Liver (tissue), 9 donors: Measurements from ENCODE around the gene UCP2. TPM values are rescaled to one million over a fixed set of nuclear protein-coding genes. Genes with fewer than 3 reads are reported as not detected.

Source experiments
- DNase-seq: peaks from one replicate; pipeline ENCODE4 v3.0.0-alpha.2; 2017; ENCODE audit warnings: low spot score
- H3K27ac ChIP-seq, 2 donors: one replicate each; pipeline ENCODE4 v1.7.0; 2013; ENCODE audit warnings: inconsistent platforms in 2 of 2, low read length in 2 of 2, control low read depth in 1 of 2, low read depth in 1 of 2, mild to moderate bottlenecking in 1 of 2
- H3K27me3 ChIP-seq, 4 donors: one replicate each; pipeline versions ENCODE4 v1.6.1 to v1.7.0; 2013; ENCODE audit warnings: low read length in 3 of 4, inconsistent platforms in 1 of 4, mild to moderate bottlenecking in 1 of 4, moderate library complexity in 1 of 4; ENCODE audit not compliant: control insufficient read depth in 4 of 4, insufficient read depth in 4 of 4
- H3K36me3 ChIP-seq, 4 donors: one replicate each; pipeline versions ENCODE4 v1.6.1 to v1.7.0; 2013; ENCODE audit warnings: low read length in 3 of 4, mild to moderate bottlenecking in 3 of 4, low read depth in 1 of 4, moderate library complexity in 1 of 4; ENCODE audit not compliant: control insufficient read depth in 4 of 4, insufficient read depth in 3 of 4
- H3K4me1 ChIP-seq, 4 donors: one replicate each; pipeline versions ENCODE4 v1.6.1 to v1.7.0; 2013; ENCODE audit warnings: low read length in 3 of 4, mild to moderate bottlenecking in 3 of 4, moderate library complexity in 1 of 4; ENCODE audit not compliant: control insufficient read depth in 4 of 4, insufficient read depth in 4 of 4
- H3K4me3 ChIP-seq, 3 donors: one replicate each; pipeline versions ENCODE4 v1.6.1 to v1.7.0; 2013; ENCODE audit warnings: low read length in 3 of 3, control low read depth in 1 of 3, low read depth in 1 of 3, mild to moderate bottlenecking in 1 of 3
- H3K9ac ChIP-seq, 2 donors: one replicate each; pipeline ENCODE4 v1.7.0; 2013; ENCODE audit warnings: low read length in 2 of 2, mild to moderate bottlenecking in 2 of 2, moderate library complexity in 2 of 2, control low read depth in 1 of 2, low read depth in 1 of 2
- H3K9me3 ChIP-seq, 4 donors: one replicate each; pipeline versions ENCODE4 v1.6.1 to v1.7.0; 2013; ENCODE audit warnings: low read length in 3 of 4; ENCODE audit not compliant: control insufficient read depth in 4 of 4
- CTCF ChIP-seq: fragments of 150-350 bp; IDR thresholded peaks from 2 replicates; pipeline ENCODE4 v1.5.1; 2017; ENCODE audit warnings: improper control_type of control experiment, low read depth, low read length; ENCODE audit not compliant: missing input control
- EGR1 ChIP-seq, 2 donors: IDR thresholded peaks; 2 replicates each; pipeline ENCODE4 v1.6.1; 2016 to 2018; ENCODE audit warnings: antibody characterized with exemption in 2 of 2, low read depth in 2 of 2
- FOXA2 ChIP-seq: IDR thresholded peaks from 2 replicates; pipeline ENCODE4 v1.6.1; 2016; ENCODE audit warnings: antibody characterized with exemption
- JUND ChIP-seq, 2 donors: IDR thresholded peaks; 2 replicates each; pipeline ENCODE4 v1.6.1; 2016; ENCODE audit warnings: antibody characterized with exemption in 2 of 2
- MAX ChIP-seq: IDR thresholded peaks from 2 replicates; pipeline ENCODE4 v1.6.1; 2016; ENCODE audit warnings: antibody characterized with exemption
- RAD21 ChIP-seq, 2 donors: IDR thresholded peaks; 2 replicates each; pipeline ENCODE4 v1.6.1; 2016; ENCODE audit warnings: antibody characterized with exemption in 2 of 2, mild to moderate bottlenecking in 2 of 2
- REST ChIP-seq: IDR thresholded peaks from 2 replicates; pipeline ENCODE4 v1.6.1; 2016; ENCODE audit warnings: antibody characterized with exemption, mild to moderate bottlenecking
- SP1 ChIP-seq: IDR thresholded peaks from 2 replicates; pipeline ENCODE4 v1.6.1; 2018; ENCODE audit warnings: antibody characterized with exemption, mild to moderate bottlenecking
- TAF1 ChIP-seq: conservative IDR thresholded peaks from 2 replicates; pipeline ENCODE4 v1.6.1; 2016; ENCODE audit warnings: antibody characterized with exemption, mild to moderate bottlenecking
- YY1 ChIP-seq: IDR thresholded peaks from 2 replicates; pipeline ENCODE4 v1.6.1; 2016; ENCODE audit warnings: antibody characterized with exemption, mild to moderate bottlenecking
- ZBTB33 ChIP-seq: IDR thresholded peaks from 2 replicates; pipeline ENCODE4 v1.6.1; 2016; ENCODE audit warnings: antibody characterized with exemption
- WGBS: extraction: QIAGEN DNeasy Blood & Tissue Kit; methylation state at CpG from one replicate; pipeline ENCODE4 v1.1.7; 2013; 5-methylcytosine and 5-hydroxymethylcytosine counted together
- polyA plus RNA-seq, 2 donors: library from polyadenylated mRNA; stranded (reverse) in 1 of 2; unstranded in 1 of 2; fragments of 200-250 nt in 1 of 2; fragments of >200 nt in 1 of 2; fragmentation: Nextera tagmentation in 1 of 2; extraction: Ambion mirVana in 1 of 2; gene quantifications; one replicate each; pipeline versions ENCODE4 v1.2.1 to v1.2.3, GENCODE V29; 2013 to 2015
- total RNA-seq, 2 donors: library from RNA; depleted of rRNA; stranded (reverse); fragments of >200 nt; gene quantifications; one replicate each; pipeline ENCODE4 v1.2.3, GENCODE V29; 2014
- donor health status: healthy.
- donor health status: healthy.
- donor health status: healthy.
- donor health status: healthy.
- donor health status: healthy.

Gene UCP2
- total and polyA plus RNA-seq, 4 donors, result 10.4 to 137 (median 13.6) TPM

- Histone ChIP-seq H3K9me3 (no peaks in the 10 kb centered on the region), H3K4me3 (no peak overlapping the region), H3K27ac (no peak overlapping the region), H3K27me3 (no peaks in the 10 kb centered on the region), H3K9ac (no peak overlapping the region), H3K4me1 (no peaks in the 10 kb centered on the region), H3K36me3 (no peaks in the 10 kb centered on the region)
- TF ChIP-seq ZBTB33, result no peak
- TF ChIP-seq FOXA2, result no peak
- no peak for TF ChIP-seq MAX
- no peak for TF ChIP-seq SP1
- no peak for TF ChIP-seq TAF1
- no peak for DNase-seq
- WGBS, result 81% methylated on average over 6 of the region's 6 CpGs
These were observed 38.6 kb downstream of the UCP2 start for GRCh38 chr11:73944085-73944484.

- no peak for DNase-seq
These were observed 40.6 kb downstream of the UCP2 start for GRCh38 chr11:73942010-73942409.

GRCh38 chr11:73940801-73941570 is 41.7 kb downstream of the UCP2 start:
- no peak overlapping the region for H3K9ac ChIP-seq
- DNase-seq, result no peak
- no peak overlapping the region for H3K27ac ChIP-seq
- no peaks in the 10 kb centered on the region for H3K27me3 ChIP-seq
- no peaks in the 10 kb centered on the region for H3K4me1 ChIP-seq
- H3K4me3 ChIP-seq, result no peak overlapping the region
- no peaks in the 10 kb centered on the region for H3K9me3 ChIP-seq
- H3K36me3 ChIP-seq, result no peaks in the 10 kb centered on the region
- WGBS, result 97% methylated on average over 9 of the region's 9 CpGs
- no peak for TF ChIP-seq REST
- no peak for TF ChIP-seq TAF1
- no peak for TF ChIP-seq FOXA2
- TF ChIP-seq JUND (IDR thresholded peaks at IDR 0.05), result no peak
- no peak for TF ChIP-seq YY1
- no peak for TF ChIP-seq ZBTB33
- no peak for TF ChIP-seq RAD21 (IDR thresholded peaks at IDR 0.05)

More at GRCh38 chr11:73942010-73942409, 40.6 kb downstream of the UCP2 start:
- no peaks in the 10 kb centered on the region for H3K4me1 ChIP-seq
- 94% methylated on average over 1 of the region's 1 CpG for WGBS
- H3K27ac ChIP-seq, result no peak overlapping the region
- H3K9me3 ChIP-seq, result no peaks in the 10 kb centered on the region
- no peaks in the 10 kb centered on the region for H3K36me3 ChIP-seq
- H3K4me3 ChIP-seq, result no peak overlapping the region
- no peak overlapping the region for H3K9ac ChIP-seq
- no peak for TF ChIP-seq EGR1 (IDR thresholded peaks at IDR 0.05; ENCODE audit: low read depth in 2 of 2)
- TF ChIP-seq RAD21 (IDR thresholded peaks at IDR 0.05), result no peak
- no peak for TF ChIP-seq YY1
- TF ChIP-seq MAX, result no peak
- no peak for TF ChIP-seq CTCF
- no peaks in the 10 kb centered on the region for H3K27me3 ChIP-seq
